ENCODE measurements around the gene TMEM63A. TPM values are rescaled to one million over a fixed set of nuclear protein-coding genes. Genes with fewer than 3 reads are reported as not detected.

Gene TMEM63A
- polyA plus RNA-seq, 1 donor (not counting 4 experiments of a cell fraction or from before 2014, with no cell fraction given), result 16.5 TPM

DNA sequence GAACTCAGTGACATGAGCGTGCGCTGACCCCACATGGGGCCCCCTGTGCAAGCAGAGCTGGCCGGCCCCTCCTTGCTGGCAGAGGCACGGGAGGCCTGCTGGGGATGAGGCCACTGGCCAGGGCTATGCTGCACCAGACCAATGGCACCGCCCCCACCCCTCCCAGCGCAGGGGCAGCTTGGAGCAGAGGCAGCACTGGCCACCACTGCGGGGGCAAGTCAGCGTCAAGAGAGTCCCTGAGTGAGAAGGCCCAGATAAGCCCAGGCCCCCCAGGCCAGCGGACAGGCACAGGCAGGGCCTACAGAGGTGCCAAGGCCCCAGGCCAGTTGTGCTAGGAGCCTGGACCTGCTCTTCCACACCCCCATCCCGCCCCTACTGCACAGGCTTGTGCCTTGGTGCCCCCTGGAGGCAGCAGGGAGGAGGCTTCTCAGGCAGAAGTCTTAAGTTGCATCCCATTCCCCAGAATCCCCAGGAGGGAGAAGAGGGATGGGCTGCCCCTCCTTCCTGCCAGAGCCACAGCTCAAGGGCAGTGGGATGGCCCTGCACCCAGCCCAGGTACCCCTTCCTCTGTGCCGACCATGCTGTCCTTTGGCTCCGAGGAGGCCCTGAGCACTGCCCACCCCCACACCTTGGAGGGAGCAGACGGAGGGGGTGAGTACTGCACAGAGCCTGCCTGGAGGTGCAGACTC lies 36.5 kb downstream of the TMEM63A start:
- Histone ChIP-seq H3K9ac (ENCODE audit: control insufficient read depth, extremely low read depth, insufficient read depth, low read length) (no peak overlapping the region), H3K79me2 (ENCODE audit: control insufficient read depth, insufficient read depth, low read length) (no peaks in the 10 kb centered on the region), H3K9me3 (ENCODE audit: control insufficient read depth, low read depth, low read length) (no peaks in the 10 kb centered on the region), H2AFZ (ENCODE audit: control insufficient read depth, low read length) (no peak overlapping the region), H3K4me3 (ENCODE audit: control insufficient read depth in 2 of 3, extremely low read depth in 1 of 3, insufficient read depth in 2 of 3, low read depth in 1 of 3, low read length in 3 of 3) (no peak overlapping the region), H4K20me1 (ENCODE audit: control insufficient read depth, extremely low read depth, insufficient read depth, low read length) (peaks cover 4% of the 10 kb centered on the region), H3K27me3 (ENCODE audit: control insufficient read depth, extremely low read depth, insufficient read depth, low read length) (no peaks in the 10 kb centered on the region), H3K27ac (ENCODE audit: control insufficient read depth, insufficient read depth, low read length) (no peak overlapping the region), H3K4me1 (ENCODE audit: control insufficient read depth, extremely low read depth, insufficient read depth, low read length) (no peaks in the 10 kb centered on the region), H3K9me1 (ENCODE audit: control insufficient read depth, extremely low read depth, insufficient read depth, low read length) (no peaks in the 10 kb centered on the region), H3K36me3 (ENCODE audit: control insufficient read depth in 2 of 2, extremely low read depth in 1 of 2, insufficient read depth in 2 of 2, low read length in 2 of 2) (peaks cover 4 to 11% of the 10 kb centered on the region in 2 experiments), H3K4me2 (ENCODE audit: control insufficient read depth, extremely low read depth, insufficient read depth, low read depth, low read length) (no peak overlapping the region)
- no peak for FAIRE-seq
- no peak for TF ChIP-seq EZH2 (IDR thresholded peaks at IDR 0.05; ENCODE audit: low read length)
- TF ChIP-seq, protein P1, sequence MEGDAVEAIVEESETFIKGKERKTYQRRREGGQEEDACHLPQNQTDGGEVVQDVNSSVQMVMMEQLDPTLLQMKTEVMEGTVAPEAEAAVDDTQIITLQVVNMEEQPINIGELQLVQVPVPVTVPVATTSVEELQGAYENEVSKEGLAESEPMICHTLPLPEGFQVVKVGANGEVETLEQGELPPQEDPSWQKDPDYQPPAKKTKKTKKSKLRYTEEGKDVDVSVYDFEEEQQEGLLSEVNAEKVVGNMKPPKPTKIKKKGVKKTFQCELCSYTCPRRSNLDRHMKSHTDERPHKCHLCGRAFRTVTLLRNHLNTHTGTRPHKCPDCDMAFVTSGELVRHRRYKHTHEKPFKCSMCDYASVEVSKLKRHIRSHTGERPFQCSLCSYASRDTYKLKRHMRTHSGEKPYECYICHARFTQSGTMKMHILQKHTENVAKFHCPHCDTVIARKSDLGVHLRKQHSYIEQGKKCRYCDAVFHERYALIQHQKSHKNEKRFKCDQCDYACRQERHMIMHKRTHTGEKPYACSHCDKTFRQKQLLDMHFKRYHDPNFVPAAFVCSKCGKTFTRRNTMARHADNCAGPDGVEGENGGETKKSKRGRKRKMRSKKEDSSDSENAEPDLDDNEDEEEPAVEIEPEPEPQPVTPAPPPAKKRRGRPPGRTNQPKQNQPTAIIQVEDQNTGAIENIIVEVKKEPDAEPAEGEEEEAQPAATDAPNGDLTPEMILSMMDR (optimal IDR thresholded peaks at IDR 0.05 in 1 of 3, IDR thresholded peaks at IDR 0.05 in 1 of 3, conservative IDR thresholded peaks at IDR 0.05 in 1 of 3; ENCODE audit: extremely low read depth in 1 of 3, insufficient read depth in 2 of 3, low read length in 3 of 3), result peak; percentile 69 to 93 (median 88)
- dilution Hi-C loops (cut with MboI; ENCODE audit: extremely low pct_ligation_motif_present, low sequenced_read_pairs), result no loop called here
- peak; percentile 44 for DNase-seq (ENCODE audit: low read depth, low spot score)

DNA sequence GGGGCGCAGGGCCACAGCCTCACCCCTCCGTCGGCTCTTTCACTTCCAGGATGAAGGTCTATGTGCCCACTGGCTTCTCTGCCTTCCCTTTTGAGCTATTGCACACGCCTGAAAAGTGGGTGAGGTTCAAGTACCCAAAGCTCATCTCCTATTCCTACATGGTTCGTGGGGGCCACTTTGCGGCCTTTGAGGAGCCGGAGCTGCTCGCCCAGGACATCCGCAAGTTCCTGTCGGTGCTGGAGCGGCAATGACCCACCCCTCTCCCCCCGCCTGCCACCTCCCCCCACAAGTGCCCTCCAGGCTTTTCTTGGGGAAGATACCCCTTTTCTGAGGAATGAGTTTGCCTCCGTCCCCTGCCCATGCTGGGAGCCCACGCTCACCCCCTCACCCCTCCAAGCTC lies 37.1 kb downstream of the TMEM63A start:
- H3K4me2 ChIP-seq (ENCODE audit: control insufficient read depth, extremely low read depth, insufficient read depth, low read depth, low read length), result no peak overlapping the region
- TF ChIP-seq EZH2 (IDR thresholded peaks at IDR 0.05; ENCODE audit: low read length), result no peak
- TF ChIP-seq, protein P1 (optimal IDR thresholded peaks at IDR 0.05 in 1 of 3, IDR thresholded peaks at IDR 0.05 in 1 of 3, conservative IDR thresholded peaks at IDR 0.05 in 1 of 3; ENCODE audit: extremely low read depth in 1 of 3, insufficient read depth in 2 of 3, low read length in 3 of 3), result no peak

More for the DNA sequence above, 37.1 kb downstream of the TMEM63A start:
- no peaks in the 10 kb centered on the region for H3K9me1 ChIP-seq (ENCODE audit: control insufficient read depth, extremely low read depth, insufficient read depth, low read length)
- H3K9me3 ChIP-seq (ENCODE audit: control insufficient read depth, low read depth, low read length), result no peaks in the 10 kb centered on the region
- H2AFZ ChIP-seq (ENCODE audit: control insufficient read depth, low read length), result no peak overlapping the region
- H3K27me3 ChIP-seq (ENCODE audit: control insufficient read depth, extremely low read depth, insufficient read depth, low read length), result no peaks in the 10 kb centered on the region
- peaks cover 4 to 11% of the 10 kb centered on the region in 2 experiments for H3K36me3 ChIP-seq (ENCODE audit: control insufficient read depth in 2 of 2, extremely low read depth in 1 of 2, insufficient read depth in 2 of 2, low read length in 2 of 2)
- no peak overlapping the region for H3K4me3 ChIP-seq (ENCODE audit: control insufficient read depth in 2 of 3, extremely low read depth in 1 of 3, insufficient read depth in 2 of 3, low read depth in 1 of 3, low read length in 3 of 3)
- no peaks in the 10 kb centered on the region for H3K4me1 ChIP-seq (ENCODE audit: control insufficient read depth, extremely low read depth, insufficient read depth, low read length)
- DNase-seq (ENCODE audit: low read depth, low spot score), result no peak
- FAIRE-seq, result no peak
- dilution Hi-C loops (cut with MboI; ENCODE audit: extremely low pct_ligation_motif_present, low sequenced_read_pairs), result no loop called here
- H3K9ac ChIP-seq (ENCODE audit: control insufficient read depth, extremely low read depth, insufficient read depth, low read length), result no peak overlapping the region
- H3K79me2 ChIP-seq (ENCODE audit: control insufficient read depth, insufficient read depth, low read length), result no peaks in the 10 kb centered on the region
- H4K20me1 ChIP-seq (ENCODE audit: control insufficient read depth, extremely low read depth, insufficient read depth, low read length), result peaks cover 4% of the 10 kb centered on the region
- no peak overlapping the region for H3K27ac ChIP-seq (ENCODE audit: control insufficient read depth, insufficient read depth, low read length)

Data from keratinocyte (primary cell).